Kasumi-1 (cell line): ENCODE data around the gene DCHS1.

Experiments
- DNase-seq, 2 experiments: peaks; one replicate each; lab custom pipeline; 2025; lab: John Stamatoyannopoulos, UW

The DCHS1 gene

GRCh38 chr11:6646071-6646470 is 9.5 kb downstream of the DCHS1 start:
- DNase-seq: no peak

GRCh38 chr11:6642957-6643356 is 12.7 kb downstream of the DCHS1 start:
- DNase-seq: no peak

- no peak for DNase-seq
Observed at GRCh38 chr11:6640985-6641701, 14.5 kb downstream of the DCHS1 start.

GRCh38 chr11:6640036-6640984 is 15.3 kb downstream of the DCHS1 start:
- no peak for DNase-seq

GRCh38 chr11:6638429-6638828 is 17.2 kb downstream of the DCHS1 start:
- DNase-seq: no peak

GRCh38 chr11:6637871-6638270 is 17.7 kb downstream of the DCHS1 start:
- DNase-seq: no peak

- no peak for DNase-seq
Observed at GRCh38 chr11:6636480-6636879, 19.1 kb downstream of the DCHS1 start.

GRCh38 chr11:6635082-6635932 is 20.3 kb downstream of the DCHS1 start:
- peak; percentile 80 to 87 for DNase-seq

- no peak for DNase-seq
Observed at GRCh38 chr11:6634534-6634933, 21.1 kb downstream of the DCHS1 start.

GRCh38 chr11:6633422-6634408 is 21.9 kb downstream of the DCHS1 start:
- DNase-seq: no peak

GRCh38 chr11:6632116-6633073 is 23.2 kb downstream of the DCHS1 start:
- no peak for DNase-seq

- no peak for DNase-seq
Observed at GRCh38 chr11:6631361-6631890, 24.2 kb downstream of the DCHS1 start.

GRCh38 chr11:6630632-6631291 is 24.8 kb downstream of the DCHS1 start:
- no peak for DNase-seq

GRCh38 chr11:6629892-6630631 is 25.5 kb downstream of the DCHS1 start:
- DNase-seq: no peak

GRCh38 chr11:6629573-6629891 is 26.1 kb downstream of the DCHS1 start:
- no peak for DNase-seq

GRCh38 chr11:6628526-6628925 is 27.1 kb downstream of the DCHS1 start:
- no peak for DNase-seq

GRCh38 chr11:6627762-6628241 is 27.8 kb downstream of the DCHS1 start:
- DNase-seq: no peak
